PC-9 (cell line): ENCODE data around the gene SERPINI1.

ENCODE experiments used
- EZH2 ChIP-seq: fragments of 200-600 bp; sonication (generic); IDR thresholded peaks from 2 replicates; pipeline ENCODE4 v1.8.0; 2017; ENCODE audit warnings: antibody characterized with exemption, low read depth
- TF ChIP-seq, protein P1 (sequence below): fragments of 200-600 bp; sonication (generic); conservative IDR thresholded peaks from 2 replicates; pipeline ENCODE4 v1.6.1; 2017; ENCODE audit warnings: mixed run types, antibody characterized with exemption, mild to moderate bottlenecking, moderate library complexity

DNA sequence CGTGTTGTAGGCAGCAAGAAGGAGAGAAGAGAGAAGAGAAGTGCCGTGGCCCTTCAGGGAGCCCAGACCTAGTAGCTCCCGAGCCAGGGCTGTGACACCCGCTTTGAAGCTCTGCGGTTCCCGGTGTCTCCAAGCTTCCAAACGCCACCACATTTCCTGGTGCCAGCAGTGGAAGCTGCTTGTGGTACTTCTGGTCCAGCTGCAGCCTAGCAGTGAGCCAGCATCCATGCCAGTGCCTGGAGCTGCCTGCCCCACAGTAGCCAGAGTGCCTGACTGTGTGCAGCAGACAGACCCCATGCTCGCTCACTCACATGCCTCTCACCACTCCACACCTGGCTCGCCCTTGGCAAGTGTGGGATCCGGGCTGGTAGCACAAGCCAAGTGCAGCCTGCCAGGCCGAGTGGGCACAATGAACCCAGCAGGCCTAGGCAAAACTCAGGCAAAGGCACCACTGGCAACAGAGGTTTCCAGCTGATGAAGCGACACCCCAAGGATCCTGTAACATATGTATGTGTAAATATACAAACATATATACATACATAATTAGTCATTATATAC lies 85.8 kb downstream of the SERPINI1 start:
- TF ChIP-seq EZH2 = no peak
- TF ChIP-seq, protein P1, sequence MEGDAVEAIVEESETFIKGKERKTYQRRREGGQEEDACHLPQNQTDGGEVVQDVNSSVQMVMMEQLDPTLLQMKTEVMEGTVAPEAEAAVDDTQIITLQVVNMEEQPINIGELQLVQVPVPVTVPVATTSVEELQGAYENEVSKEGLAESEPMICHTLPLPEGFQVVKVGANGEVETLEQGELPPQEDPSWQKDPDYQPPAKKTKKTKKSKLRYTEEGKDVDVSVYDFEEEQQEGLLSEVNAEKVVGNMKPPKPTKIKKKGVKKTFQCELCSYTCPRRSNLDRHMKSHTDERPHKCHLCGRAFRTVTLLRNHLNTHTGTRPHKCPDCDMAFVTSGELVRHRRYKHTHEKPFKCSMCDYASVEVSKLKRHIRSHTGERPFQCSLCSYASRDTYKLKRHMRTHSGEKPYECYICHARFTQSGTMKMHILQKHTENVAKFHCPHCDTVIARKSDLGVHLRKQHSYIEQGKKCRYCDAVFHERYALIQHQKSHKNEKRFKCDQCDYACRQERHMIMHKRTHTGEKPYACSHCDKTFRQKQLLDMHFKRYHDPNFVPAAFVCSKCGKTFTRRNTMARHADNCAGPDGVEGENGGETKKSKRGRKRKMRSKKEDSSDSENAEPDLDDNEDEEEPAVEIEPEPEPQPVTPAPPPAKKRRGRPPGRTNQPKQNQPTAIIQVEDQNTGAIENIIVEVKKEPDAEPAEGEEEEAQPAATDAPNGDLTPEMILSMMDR = no peak
